ENCODE results near the gene CPLX4.
A peak's percentile ranks its signal among the peaks of the same experiment; 100 is the strongest.

CPLX4 gene

GRCh38 chr18:59318460-59319050, at the start of gene CPLX4:
Gene CPLX4, minus strand, starts transcription at chr18:59318649. Its CDS starts 187 bp downstream, at chr18:59318462.
- DNase-seq (ENCODE audit: low spot score), result no peak

GRCh38 chr18:59360381-59360780, 41.9 kb upstream of the CPLX4 start:
- no peak for DNase-seq (ENCODE audit: low spot score)

GRCh38 chr18:59359576-59359952, 41.1 kb upstream of the CPLX4 start:
- DNase-seq (ENCODE audit: low spot score), result no peak

GRCh38 chr18:59358712-59359575, 40.5 kb upstream of the CPLX4 start, which contains the start of gene LMAN1:
Gene LMAN1, minus strand, starts transcription at chr18:59359265. Its CDS starts 21 bp downstream, at chr18:59359244.
- peak; percentile 95 for DNase-seq (ENCODE audit: low spot score)

- DNase-seq (ENCODE audit: low spot score), result no peak
Measured at GRCh38 chr18:59358414-59358711, 39.9 kb upstream of the CPLX4 start.

GRCh38 chr18:59357928-59358327, 39.5 kb upstream of the CPLX4 start:
- DNase-seq (ENCODE audit: low spot score), result peak; percentile 31

GRCh38 chr18:59354731-59355130, 36.3 kb upstream of the CPLX4 start:
- DNase-seq (ENCODE audit: low spot score), result no peak

GRCh38 chr18:59353079-59353680, 34.7 kb upstream of the CPLX4 start:
- DNase-seq (ENCODE audit: low spot score), result no peak

GRCh38 chr18:59352250-59352855, 33.9 kb upstream of the CPLX4 start:
- DNase-seq (ENCODE audit: low spot score), result no peak

- no peak for DNase-seq (ENCODE audit: low spot score)
Measured at GRCh38 chr18:59345556-59345955, 27.1 kb upstream of the CPLX4 start.

- DNase-seq (ENCODE audit: low spot score), result no peak
Measured at GRCh38 chr18:59344996-59345395, 26.5 kb upstream of the CPLX4 start.

GRCh38 chr18:59343926-59344325, 25.5 kb upstream of the CPLX4 start:
- DNase-seq (ENCODE audit: low spot score), result no peak

GRCh38 chr18:59340817-59341216, 22.4 kb upstream of the CPLX4 start:
- DNase-seq (ENCODE audit: low spot score), result no peak

GRCh38 chr18:59340312-59340711, 21.9 kb upstream of the CPLX4 start:
- no peak for DNase-seq (ENCODE audit: low spot score)

- no peak for DNase-seq (ENCODE audit: low spot score)
Measured at GRCh38 chr18:59332986-59333385, 14.5 kb upstream of the CPLX4 start.

- DNase-seq (ENCODE audit: low spot score), result no peak
Measured at GRCh38 chr18:59328683-59329082, 10.2 kb upstream of the CPLX4 start.

- DNase-seq (ENCODE audit: low spot score), result no peak
Measured at GRCh38 chr18:59325965-59326364, 7.5 kb upstream of the CPLX4 start.

GRCh38 chr18:59324623-59324971, 6.1 kb upstream of the CPLX4 start:
- DNase-seq (ENCODE audit: low spot score), result no peak

- peak; percentile 26 for DNase-seq (ENCODE audit: low spot score)
Measured at GRCh38 chr18:59323931-59324622, 5.6 kb upstream of the CPLX4 start.

GRCh38 chr18:59311631-59312030, 6.8 kb downstream of the CPLX4 start:
- no peak for DNase-seq (ENCODE audit: low spot score)

GRCh38 chr18:59308938-59309260, 9.6 kb downstream of the CPLX4 start:
- no peak for DNase-seq (ENCODE audit: low spot score)

- peak; percentile 25 for DNase-seq (ENCODE audit: low spot score)
Measured at GRCh38 chr18:59308248-59308937, 10.1 kb downstream of the CPLX4 start.

Data from cerebellar cortex (tissue), 1 donor.